K562 (cell line): ENCODE measurements around the gene C6orf47. TPM values are rescaled to one million over a fixed set of nuclear protein-coding genes. Genes with fewer than 3 reads are reported as not detected.

Source experiments
- CEBPZ ChIP-seq: fragments of 150-350 bp; IDR thresholded peaks from 2 replicates; pipeline ENCODE4 v1.6.1; 2014; ENCODE audit warnings: low read depth, mild to moderate bottlenecking, low read length, borderline replicate concordance
- ETV6 ChIP-seq, 3 experiments: fragments of 150-350 bp in 1 of 3; sonication (generic) in 1 of 3; formaldehyde crosslinking in 1 of 3; IDR thresholded peaks; 2 replicates each; pipeline versions ENCODE4 v1.6.1 to v1.8.0; 2014 to 2022; ENCODE audit warnings: borderline replicate concordance in 2 of 3, low read depth in 2 of 3, antibody characterized with exemption in 1 of 3, low read length in 1 of 3, mild to moderate bottlenecking in 1 of 3, missing genetic modification reagents in 1 of 3
- GABPB1 ChIP-seq: sonication (generic); formaldehyde crosslinking; IDR thresholded peaks from 2 replicates; pipeline ENCODE4 v1.8.0; 2022; ENCODE audit warnings: mild to moderate bottlenecking, missing genetic modification reagents
- GABPB2 ChIP-seq: fragments of 250-450 bp; sonication (Bioruptor Pico); conservative IDR thresholded peaks from 2 replicates; pipeline ENCODE4 v1.5.1; 2021; ENCODE audit warnings: mild to moderate bottlenecking
- NBN ChIP-seq: fragments of 450-650 bp; IDR thresholded peaks from 2 replicates; pipeline ENCODE4 v1.6.1; 2016; ENCODE audit warnings: low read depth, mild to moderate bottlenecking
- NELFE ChIP-seq: IDR thresholded peaks from 2 replicates; pipeline ENCODE4 v1.6.1; 2011; ENCODE audit warnings: mild to moderate bottlenecking; ENCODE audit not compliant: insufficient read depth, insufficient read length
- RNF219 ChIP-seq: fragments of 250-450 bp; sonication (Bioruptor Pico); IDR thresholded peaks from 2 replicates; pipeline ENCODE4 v1.5.0; 2022; ENCODE audit warnings: mild to moderate bottlenecking
- STAT5B ChIP-seq: fragments of 250-450 bp; sonication (Bioruptor Pico); IDR thresholded peaks from 2 replicates; pipeline ENCODE4 v1.8.0; 2021; ENCODE audit warnings: mild to moderate bottlenecking, inconsistent platforms
- THAP7 ChIP-seq: fragments of 250-450 bp; sonication (Bioruptor Pico); IDR thresholded peaks from 2 replicates; pipeline ENCODE4 v1.5.0; 2021
- USF1 ChIP-seq: sonication (generic); formaldehyde crosslinking; IDR thresholded peaks from 2 replicates; pipeline ENCODE4 v1.9.0; 2022; ENCODE audit warnings: mild to moderate bottlenecking, missing genetic modification reagents
- ZBTB11 ChIP-seq, 3 experiments: fragments of 200-800 bp in 1 of 3; fragments of 250-450 bp in 1 of 3; fragments of 450-650 bp in 1 of 3; sonication (Bioruptor Pico) in 1 of 3; sonication (Bioruptor generic) in 1 of 3; formaldehyde crosslinking in 1 of 3; IDR thresholded peaks; 2 replicates each; pipeline versions ENCODE4 v1.6.1 to v1.8.0; 2016 to 2022; ENCODE audit warnings: mild to moderate bottlenecking in 2 of 3, missing genetic modification characterization in 2 of 3, missing compliant biosample characterization in 1 of 3, moderate library complexity in 1 of 3
- ZNF311 ChIP-seq: fragments of 250-450 bp; sonication (Bioruptor Pico); IDR thresholded peaks from 2 replicates; pipeline ENCODE4 v1.4.0; 2020; ENCODE audit warnings: mild to moderate bottlenecking, moderate library complexity
- ZNF586 ChIP-seq: fragments of 450-650 bp; formaldehyde crosslinking; conservative IDR thresholded peaks from 2 replicates; pipeline ENCODE4 v1.4.0; 2020; ENCODE audit warnings: mild to moderate bottlenecking, moderate library complexity
- polyA plus RNA-seq, 8 experiments: library from polyadenylated mRNA; depleted of rRNA in 4 of 8; stranded (reverse) in 5 of 8; unstranded in 3 of 8; fragments of >200 nt; fragmentation: Nextera tagmentation in 2 of 8; fragmentation: Illumina TruSeq in 1 of 8; extraction: Ambion mirVana in 2 of 8; extraction: Trizol in 1 of 8; gene quantifications; 2 replicates each; pipeline versions ENCODE4 v1.2.1 to v1.2.3, GENCODE V29; 2011 to 2014; ENCODE audit warnings: inconsistent platforms in 1 of 8, missing spikeins in 1 of 8
- total RNA-seq, 7 experiments: library from RNA; depleted of rRNA in 6 of 7; stranded (reverse); fragments of >200 nt in 6 of 7; fragmentation: Illumina TruSeq in 2 of 7; extraction: Trizol in 2 of 7; gene quantifications; 2 replicates each; pipeline versions ENCODE4 v1.2.1 to v1.2.3, GENCODE V29; 2011 to 2021; ENCODE audit warnings: low replicate concordance in 1 of 7

The C6orf47 gene
- total and polyA plus RNA-seq, 9 of the 15 experiments (the other 6 are each of a cell fraction or from before 2014, with no cell fraction given), result 0.14 to 43.8 (median 27.0) TPM

- TF ChIP-seq ZBTB11 (CRISPR knock-in tag; IDR thresholded peaks at IDR 0.05), result 0 out of 6 replicates have a peak, but pooled peaks of 1 of the 3 experiments have one; percentile 37
- TF ChIP-seq STAT5B (CRISPR knock-in tag), result no peak
- TF ChIP-seq CEBPZ, result no peak
- no peak for TF ChIP-seq THAP7
- TF ChIP-seq USF1, result no peak
- TF ChIP-seq GABPB2 (CRISPR knock-in tag), result no peak
- TF ChIP-seq ZNF311 (CRISPR knock-in tag), result no peak
- TF ChIP-seq GABPB1 (CRISPR knock-in tag), result no peak
- no peak for TF ChIP-seq ETV6 (IDR thresholded peaks at IDR 0.05; ENCODE audit: borderline replicate concordance in 1 of 2, low read depth in 2 of 2, low read length in 1 of 2)
- no peak for TF ChIP-seq ETV6 (CRISPR knock-in tag; IDR thresholded peaks at IDR 0.05; ENCODE audit: borderline replicate concordance)
- no peak for TF ChIP-seq RNF219 (CRISPR knock-in tag)
- no peak for TF ChIP-seq ZNF586 (CRISPR knock-in tag)
- TF ChIP-seq NBN, result peak; percentile 39; the same call in 1 of the 2 replicates
- TF ChIP-seq NELFE, result no peak
Measured at GRCh38 chr6:31609519-31610406, 50.8 kb downstream of the C6orf47 start (continued).
